ENCODE data around the gene TM4SF18. TPM values are rescaled to one million over a fixed set of nuclear protein-coding genes. Genes with fewer than 3 reads are reported as not detected.

TM4SF18 gene
- total RNA-seq, 4 donors from 2014 or later = 4.1 to 13.6 (median 5.9) TPM

- in situ Hi-C loops (cut with MboI; ENCODE audit: low sequenced_read_pairs in 4 of 4) (loop anchor here in 1 of 4 donors (25.0 kb wide), 1 partner anchor 112 kb away; no protein-coding TSS in a partner anchor), intact Hi-C loops (cut with DNase I; ENCODE audit: low total_unique reads) (no loop called here)
- H3K36me3 ChIP-seq = no peaks in the 10 kb centered on the region
- no peaks in the 10 kb centered on the region for H3K27me3 ChIP-seq
- H3K9me3 ChIP-seq = no peaks in the 10 kb centered on the region
- TF ChIP-seq POLR2A (IDR thresholded peaks at IDR 0.05) = no peak
- no peak for ATAC-seq
- DNase-seq = no peak
- H3K4me1 ChIP-seq = peaks cover 3 to 21% of the 10 kb centered on the region in 2 donors
- peak overlapping the region; percentile 68 to 81 (median 72) for H3K27ac ChIP-seq
- peak overlapping the region; percentile 12 to 54 (median 47) for H3K4me3 ChIP-seq
Observed at GRCh38 chr3:149375501-149376196, 42.2 kb upstream of the TM4SF18 start.

- Histone ChIP-seq H3K4me1 (peaks cover 3 to 22% of the 10 kb centered on the region in 2 donors), H3K9me3 (no peaks in the 10 kb centered on the region), H3K36me3 (no peaks in the 10 kb centered on the region), H3K27ac (peak overlapping the region; percentile 68 to 81 (median 72)), H3K27me3 (no peaks in the 10 kb centered on the region), H3K4me3 (peak overlapping the region; percentile 12 to 54 (median 47))
- DNase-seq (no peak), ATAC-seq (no peak)
- in situ Hi-C loops (cut with MboI; ENCODE audit: low sequenced_read_pairs in 4 of 4) (loop anchor here in 1 of 4 donors (25.0 kb wide), 1 partner anchor 112 kb away; no protein-coding TSS in a partner anchor), intact Hi-C loops (cut with DNase I; ENCODE audit: low total_unique reads) (no loop called here)
- TF ChIP-seq POLR2A (IDR thresholded peaks at IDR 0.05) (no peak), CTCF (IDR thresholded peaks at IDR 0.05 in 4 of 5, conservative IDR thresholded peaks at IDR 0.05 in 1 of 5) (no peak)
Observed at GRCh38 chr3:149374793-149375500, 41.5 kb upstream of the TM4SF18 start.

DNA sequence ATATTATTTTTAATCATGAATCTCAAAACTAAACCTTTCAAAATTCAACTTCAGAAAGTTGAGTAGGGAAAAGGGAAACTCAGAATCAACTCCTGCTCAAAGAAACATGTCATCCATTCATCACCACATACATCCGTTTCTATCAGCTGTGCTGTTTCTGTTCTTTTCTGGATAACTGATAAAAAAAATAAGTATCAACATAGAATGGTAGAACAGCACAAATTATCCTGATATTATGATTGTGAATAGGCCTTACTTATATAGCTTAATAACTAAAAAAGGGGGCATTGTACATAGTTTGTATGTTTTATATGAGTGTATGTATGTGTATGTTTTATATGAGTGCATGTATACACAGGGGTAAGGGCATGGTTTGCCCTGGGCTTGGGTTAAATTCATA lies 41.0 kb upstream of the TM4SF18 start:
- in situ Hi-C loops (cut with MboI; ENCODE audit: low sequenced_read_pairs in 4 of 4) = no loop called here

GRCh38 chr3:149373235-149374125 lies 40.0 kb upstream of the TM4SF18 start:
- in situ Hi-C loops (cut with MboI; ENCODE audit: low sequenced_read_pairs in 4 of 4) (no loop called here), intact Hi-C loops (cut with DNase I; ENCODE audit: low total_unique reads) (no loop called here)
- H3K27me3 ChIP-seq = no peaks in the 10 kb centered on the region
- peak overlapping the region in 2 of 4 donors; percentile 2 to 54 for H3K4me3 ChIP-seq
- TF ChIP-seq CTCF (IDR thresholded peaks at IDR 0.05 in 4 of 5, conservative IDR thresholded peaks at IDR 0.05 in 1 of 5) = no peak
- TF ChIP-seq POLR2A (IDR thresholded peaks at IDR 0.05) = no peak
- H3K9me3 ChIP-seq = no peaks in the 10 kb centered on the region
- DNase-seq = no peak
- peak overlapping the region; percentile 55 to 81 (median 70) for H3K27ac ChIP-seq
- H3K4me1 ChIP-seq = peaks cover 3 to 26% of the 10 kb centered on the region in 2 donors
- no peaks in the 10 kb centered on the region for H3K36me3 ChIP-seq
- ATAC-seq = peak in 1 of 2 donors; percentile 42

More for the DNA sequence above, 41.0 kb upstream of the TM4SF18 start:
- H3K27ac ChIP-seq = peak overlapping the region; percentile 68 to 81 (median 72)
- intact Hi-C loops (cut with DNase I; ENCODE audit: low total_unique reads) = no loop called here
- no peaks in the 10 kb centered on the region for H3K9me3 ChIP-seq
- peak overlapping the region in 2 of 4 donors; percentile 41 to 54 for H3K4me3 ChIP-seq
- H3K4me1 ChIP-seq = peaks cover 3 to 26% of the 10 kb centered on the region in 2 donors
- TF ChIP-seq CTCF (IDR thresholded peaks at IDR 0.05 in 4 of 5, conservative IDR thresholded peaks at IDR 0.05 in 1 of 5) (no peak), POLR2A (IDR thresholded peaks at IDR 0.05) (no peak)
- H3K36me3 ChIP-seq = no peaks in the 10 kb centered on the region
- H3K27me3 ChIP-seq = no peaks in the 10 kb centered on the region
- DNase-seq (no peak), ATAC-seq (no peak)

Measured in gastrocnemius medialis (tissue), 4 donors.